NCI-H446 (cell line): Measurements from ENCODE around the gene FOXI2.
A peak's percentile ranks its signal among the peaks of the same experiment; 100 is the strongest.

ENCODE experiments used
- DNase-seq, 2 experiments: peaks; one replicate each; lab custom pipeline; 2025; lab: John Stamatoyannopoulos, UW

FOXI2 gene

DNA sequence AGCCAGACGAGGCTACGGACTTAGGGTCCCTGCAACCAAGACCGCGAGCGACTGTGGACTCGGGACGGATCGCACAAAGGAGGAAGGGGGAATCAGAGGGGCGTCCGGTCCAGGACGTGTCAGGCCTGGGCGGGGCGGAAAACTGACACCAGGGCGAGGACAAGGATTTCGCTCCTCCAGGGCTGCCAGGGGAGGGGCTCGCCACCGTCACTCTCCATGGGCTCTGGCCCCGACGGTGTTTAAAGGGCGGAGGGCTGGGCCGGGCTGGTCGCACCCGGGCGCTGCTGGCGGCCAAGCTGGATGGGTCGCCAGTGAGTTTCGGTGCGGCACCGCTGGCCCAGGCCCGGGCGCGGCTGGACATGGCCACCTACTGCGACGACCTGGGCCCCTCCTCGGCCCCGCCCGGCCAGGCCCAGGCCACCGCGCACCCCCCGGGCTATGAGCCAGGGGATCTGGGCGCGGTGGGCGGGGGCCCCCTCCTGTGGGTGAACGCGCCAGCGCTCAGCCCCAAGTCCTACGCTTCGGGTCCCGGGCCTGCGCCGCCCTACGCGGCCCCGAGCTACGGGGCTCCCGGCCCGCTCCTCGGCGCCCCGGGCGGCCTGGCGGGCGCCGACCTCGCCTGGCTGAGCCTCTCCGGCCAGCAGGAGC lies at the start of gene FOXI2:
FOXI2 (plus strand) TSS at position 271 of the 648 bp plus-strand sequence; CDS start at position 360, 89 bp downstream.
- no peak for DNase-seq

DNA sequence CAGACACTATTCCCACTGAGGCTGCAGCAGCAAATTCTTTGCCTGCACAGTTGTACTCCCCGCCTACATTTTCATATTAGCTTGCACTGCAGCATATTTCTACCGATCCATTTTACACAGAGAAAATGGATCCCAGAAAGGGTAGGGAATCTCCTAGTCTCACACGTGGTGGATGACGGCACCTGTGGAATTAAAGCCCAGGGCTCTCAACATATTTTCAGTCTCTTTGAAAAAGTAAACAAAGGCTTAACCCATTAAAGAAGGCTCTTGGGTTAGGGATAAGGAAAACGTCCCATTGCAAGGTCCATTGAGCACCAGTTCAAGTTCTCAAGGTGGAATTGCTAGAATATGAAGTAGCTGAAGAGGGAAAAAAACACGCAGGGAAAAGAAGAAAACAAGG lies 49.4 kb upstream of the FOXI2 start:
- DNase-seq: no peak

DNA sequence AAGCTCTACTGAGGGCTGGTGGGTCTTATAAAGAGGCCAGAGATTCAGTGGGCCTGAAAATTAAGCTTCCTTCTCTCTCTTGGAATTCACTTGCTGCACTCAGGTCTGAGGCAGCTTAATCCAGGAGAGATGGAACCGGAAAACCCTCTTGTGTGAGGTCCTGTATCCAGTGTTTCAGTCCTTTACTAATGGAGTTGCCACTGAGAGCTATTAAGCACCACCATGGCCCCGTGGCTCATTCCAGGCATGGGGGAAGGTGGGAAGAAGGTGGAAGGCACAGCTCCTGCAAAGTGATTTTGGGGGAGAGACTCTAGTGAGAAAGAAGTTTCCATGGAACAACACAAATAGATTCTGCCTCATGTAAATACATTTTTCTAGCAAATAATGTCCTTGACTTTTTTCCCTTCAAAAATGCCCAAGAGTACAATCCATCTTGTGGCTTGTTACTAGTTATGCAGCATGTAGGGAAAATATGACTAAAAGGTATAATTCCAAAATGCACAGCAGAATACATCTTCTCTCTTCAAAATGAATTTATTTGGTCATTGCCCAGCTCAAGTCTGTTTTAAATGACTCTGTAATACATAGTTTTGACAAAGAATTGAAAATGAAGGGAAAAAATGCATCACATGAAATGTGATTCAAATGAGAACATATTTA lies 46.7 kb upstream of the FOXI2 start:
- no peak for DNase-seq

DNA sequence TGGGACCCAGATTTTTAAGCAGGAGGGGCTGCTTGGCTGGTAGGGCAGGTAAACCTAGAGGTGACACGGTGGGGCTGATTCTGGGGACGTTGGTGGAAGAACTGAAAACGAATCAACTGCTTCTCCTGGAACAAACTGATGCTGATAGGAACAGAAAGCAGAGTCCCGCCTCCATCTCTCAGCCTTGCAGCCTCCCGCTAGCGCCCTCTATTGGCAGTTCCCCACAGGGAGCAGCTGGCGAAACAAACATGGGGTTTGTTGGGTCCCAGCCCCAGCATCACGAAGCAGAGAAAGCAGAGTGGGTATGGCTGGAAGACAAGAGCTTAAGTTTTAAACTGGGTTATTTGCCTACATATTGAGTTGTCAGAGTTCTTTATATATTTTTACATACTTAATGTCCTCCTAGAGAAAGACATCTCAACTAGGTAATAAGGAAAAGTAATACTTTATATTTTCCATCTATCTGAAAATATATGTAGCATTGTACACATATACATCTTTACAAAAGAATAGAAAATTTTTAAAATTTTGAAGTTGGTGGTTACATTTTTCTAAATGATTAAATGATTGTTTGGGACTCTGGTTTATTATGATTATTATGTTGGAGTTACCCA lies 42.3 kb upstream of the FOXI2 start:
- DNase-seq: peak in 1 of 2 experiments; percentile 12

DNA sequence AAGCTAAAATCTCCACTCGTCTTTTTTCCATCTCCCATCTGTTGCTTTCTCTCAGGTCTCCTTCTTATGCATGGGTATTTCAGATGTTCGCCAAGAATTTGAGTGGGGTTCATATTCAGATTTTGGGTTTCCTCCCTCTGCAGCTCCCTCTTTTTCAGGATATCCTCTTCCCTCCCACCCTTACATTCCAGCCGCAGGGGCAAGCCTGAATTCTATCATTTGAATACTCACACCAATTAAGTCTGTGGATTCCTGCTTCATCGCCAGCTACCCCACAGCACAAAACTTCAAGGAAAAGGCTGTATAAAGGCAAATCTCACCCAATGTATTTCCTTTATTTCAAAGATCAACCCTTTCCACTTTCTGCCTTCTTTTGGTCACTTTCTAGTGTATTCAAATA lies 41.6 kb upstream of the FOXI2 start:
- DNase-seq: no peak

DNA sequence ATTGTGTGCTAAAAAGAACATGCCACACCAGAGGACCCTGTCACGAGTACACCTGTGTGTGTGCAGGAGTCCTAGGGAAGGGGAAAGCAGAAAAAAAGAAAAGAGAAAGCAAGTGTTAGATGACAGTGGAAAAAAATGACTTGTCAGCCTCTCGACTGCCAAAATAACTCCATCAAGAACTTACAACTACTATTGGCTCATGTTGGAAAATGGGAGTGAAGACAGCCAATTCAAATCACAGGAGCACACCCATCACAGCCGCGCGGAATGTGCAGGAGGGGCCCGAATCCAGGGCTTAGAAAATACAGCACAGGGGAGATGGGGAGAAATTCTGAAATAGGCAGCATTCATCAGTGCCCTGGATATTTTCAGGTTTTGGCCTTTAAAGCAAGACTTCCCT lies 38.1 kb upstream of the FOXI2 start:
- no peak for DNase-seq

DNA sequence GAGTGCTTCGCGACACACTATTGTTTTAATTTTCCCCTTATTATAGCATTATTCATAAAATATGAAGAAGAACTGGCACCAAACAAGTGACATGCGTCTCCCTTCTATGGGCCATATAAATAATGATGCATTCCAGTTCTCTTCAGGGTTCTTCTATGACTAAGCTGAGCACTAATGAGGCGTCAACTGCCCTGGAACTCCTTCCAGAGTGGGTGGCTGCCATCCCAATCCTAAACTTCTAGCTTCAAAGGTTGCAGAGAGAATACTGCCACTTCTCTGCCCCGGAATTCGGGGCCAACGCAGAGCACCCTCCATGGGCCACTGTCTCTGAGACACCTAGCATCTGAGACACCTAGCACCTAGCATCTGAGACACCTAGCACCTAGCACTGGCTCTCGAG lies 37.7 kb upstream of the FOXI2 start:
- DNase-seq: no peak

DNA sequence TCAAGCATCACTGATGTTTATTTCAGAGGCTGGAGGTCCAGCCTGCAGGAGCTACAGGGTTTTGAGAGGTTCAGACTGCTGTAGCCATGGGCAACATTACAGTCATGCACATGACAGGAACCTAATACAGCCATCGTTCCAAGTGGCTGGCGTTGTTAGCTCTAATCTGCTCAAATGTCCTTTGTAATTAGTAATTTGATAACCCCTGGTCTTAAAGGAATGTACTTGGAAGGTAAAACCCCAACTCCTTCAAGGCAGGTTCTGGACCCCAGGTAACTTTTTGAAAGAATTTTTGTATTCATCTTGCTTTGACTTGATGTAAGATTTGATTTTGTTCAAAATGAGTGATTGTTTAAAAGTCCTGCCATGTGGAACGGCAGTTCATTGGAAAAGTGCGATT lies 34.7 kb upstream of the FOXI2 start:
- DNase-seq: no peak

DNA sequence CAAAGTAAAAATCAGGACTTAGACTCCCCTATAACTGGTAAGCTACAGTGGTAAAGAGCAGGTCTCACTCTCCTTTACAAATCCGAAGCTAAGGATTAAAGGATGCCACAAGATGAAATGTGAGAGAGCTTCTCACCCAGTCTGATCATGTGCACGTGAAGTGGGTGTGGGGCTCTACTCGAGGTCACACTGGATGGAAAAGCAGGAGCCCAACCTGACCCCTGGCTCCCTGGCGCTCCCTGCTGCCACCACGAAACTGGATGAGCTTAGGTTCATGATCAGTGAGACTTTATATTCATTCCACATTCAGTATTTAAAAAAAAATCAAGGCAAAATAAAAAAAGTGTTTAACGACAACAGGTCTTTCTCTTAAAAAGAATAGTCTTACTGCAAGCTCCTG lies 21.7 kb upstream of the FOXI2 start:
- DNase-seq: no peak

DNA sequence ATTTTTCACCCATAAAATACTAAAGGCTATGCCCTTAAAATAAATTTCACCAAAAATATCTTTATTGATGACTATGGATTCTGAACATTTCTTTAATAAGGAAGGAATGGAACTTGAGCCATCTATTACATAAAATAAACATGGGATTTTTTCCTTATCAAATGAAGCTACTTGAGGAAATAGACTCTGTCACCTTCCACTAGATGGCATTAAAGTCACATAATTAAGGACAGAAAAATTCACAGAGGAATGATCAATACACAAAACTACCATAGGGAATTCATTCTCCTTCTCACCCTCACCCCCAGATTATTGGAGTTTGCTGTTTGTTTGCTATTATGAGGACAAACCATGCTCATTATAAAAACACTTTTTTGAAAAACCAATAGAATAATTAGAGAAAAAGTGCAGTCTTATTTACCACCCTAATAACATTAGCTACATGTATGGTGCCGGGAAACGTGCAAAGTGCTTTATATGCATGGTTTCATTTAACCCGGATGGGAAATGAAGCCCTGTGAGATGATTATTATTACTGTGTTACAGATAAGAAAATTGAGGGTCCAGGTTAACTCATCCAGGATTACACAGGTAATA lies 21.1 kb upstream of the FOXI2 start:
- no peak for DNase-seq

DNA sequence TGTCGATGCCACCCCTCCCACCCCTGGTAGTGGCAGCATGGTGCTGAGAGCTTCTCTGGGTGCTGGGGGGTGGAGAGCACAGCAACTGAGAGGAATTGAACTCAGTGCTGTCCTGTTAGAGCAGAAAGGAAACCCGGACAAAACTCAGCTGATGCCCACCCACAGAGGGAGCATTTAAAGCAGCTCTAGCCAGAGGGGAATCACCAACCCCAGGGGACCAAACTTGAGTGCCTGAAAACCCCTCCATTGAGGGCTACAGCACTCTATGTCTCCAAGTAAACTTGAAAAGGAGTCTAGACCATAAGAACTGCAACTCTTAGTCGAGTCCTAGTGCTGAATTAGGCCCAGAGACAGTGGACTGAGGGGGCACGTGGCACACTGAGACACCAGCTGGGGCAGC lies 16.8 kb upstream of the FOXI2 start:
- no peak for DNase-seq

DNA sequence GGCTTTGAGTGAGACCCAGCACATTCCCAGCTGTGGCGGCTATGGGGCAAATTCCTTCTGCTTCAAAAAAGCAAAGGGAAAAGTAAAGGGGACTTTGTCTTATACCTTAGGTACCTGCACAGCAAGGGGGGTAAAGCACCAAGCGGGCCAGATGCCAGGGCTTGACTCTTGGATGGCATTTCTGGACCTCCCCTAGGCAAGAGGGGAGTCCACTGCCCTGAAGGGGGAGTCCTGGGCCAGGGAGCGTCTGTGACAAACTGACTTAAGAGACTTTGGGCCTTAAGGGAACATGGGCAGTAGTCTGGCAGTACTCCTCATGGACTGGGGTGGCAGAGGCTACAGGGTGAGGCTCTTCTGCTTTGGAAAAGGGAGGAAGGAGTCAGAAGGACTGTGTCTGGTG lies 16.1 kb upstream of the FOXI2 start:
- no peak for DNase-seq

DNA sequence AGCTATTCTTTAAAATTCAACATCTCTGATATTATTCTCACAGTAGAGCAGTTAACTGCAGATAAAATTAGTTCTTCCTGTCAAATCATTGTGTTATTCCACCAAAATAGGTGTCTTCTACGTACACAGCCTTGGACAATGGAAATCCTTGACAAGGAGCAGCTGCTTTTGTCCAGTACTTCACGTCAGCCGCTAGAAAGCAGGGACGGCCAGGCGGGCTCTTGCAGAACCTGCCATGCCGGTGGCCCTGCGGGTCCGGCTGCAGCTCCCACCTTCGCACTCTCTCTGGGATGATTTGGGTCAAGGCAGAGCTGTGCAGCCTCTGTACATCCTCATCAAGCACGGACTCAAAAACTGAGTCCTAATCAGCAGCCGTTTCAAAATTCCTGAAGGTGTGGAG lies 2.2 kb upstream of the FOXI2 start:
- DNase-seq: no peak

DNA sequence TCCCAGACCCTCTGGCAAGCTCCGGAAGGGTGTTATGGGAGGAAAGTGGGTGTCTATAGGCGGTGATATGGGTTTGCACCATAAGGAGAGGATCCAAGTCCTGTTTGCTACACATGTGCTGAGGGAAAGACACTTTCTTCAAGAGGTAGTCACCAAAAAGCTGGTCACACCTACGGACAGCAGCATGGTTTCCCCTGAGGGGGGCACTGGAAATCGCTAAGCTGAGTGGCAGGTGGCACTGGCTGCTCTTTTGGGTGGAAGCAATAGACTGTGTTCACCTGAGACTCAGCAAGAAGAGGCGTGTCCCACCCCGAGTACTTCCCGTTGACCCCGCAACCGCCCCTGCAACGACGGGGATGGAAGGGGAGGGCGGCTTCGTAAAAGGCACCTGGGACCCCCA lies 1.8 kb upstream of the FOXI2 start:
- no peak for DNase-seq

DNA sequence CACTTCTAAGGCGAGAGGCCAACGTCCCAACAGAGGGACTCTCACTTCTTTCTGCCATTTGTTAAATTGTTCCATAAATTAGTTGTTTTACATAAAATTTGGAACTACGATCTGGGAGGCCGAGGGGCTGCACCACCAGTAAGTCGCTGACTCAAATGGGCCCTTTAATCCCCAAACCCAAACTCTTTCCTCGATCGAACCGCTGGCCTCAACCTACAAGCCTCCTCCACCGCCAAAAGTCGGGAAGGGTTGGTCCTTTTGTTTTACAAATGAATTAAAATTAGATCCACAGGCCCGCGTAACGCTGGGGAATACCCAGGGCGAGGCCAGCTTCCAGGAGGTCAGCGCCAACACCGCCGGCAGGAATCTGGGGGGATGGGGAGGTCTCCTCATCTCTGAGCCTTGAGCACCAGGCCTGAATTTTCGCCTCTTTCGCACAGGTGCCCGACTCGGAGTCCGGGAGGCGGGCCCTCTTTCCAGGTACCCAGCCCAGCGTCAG lies 1.2 kb upstream of the FOXI2 start:
- no peak for DNase-seq

DNA sequence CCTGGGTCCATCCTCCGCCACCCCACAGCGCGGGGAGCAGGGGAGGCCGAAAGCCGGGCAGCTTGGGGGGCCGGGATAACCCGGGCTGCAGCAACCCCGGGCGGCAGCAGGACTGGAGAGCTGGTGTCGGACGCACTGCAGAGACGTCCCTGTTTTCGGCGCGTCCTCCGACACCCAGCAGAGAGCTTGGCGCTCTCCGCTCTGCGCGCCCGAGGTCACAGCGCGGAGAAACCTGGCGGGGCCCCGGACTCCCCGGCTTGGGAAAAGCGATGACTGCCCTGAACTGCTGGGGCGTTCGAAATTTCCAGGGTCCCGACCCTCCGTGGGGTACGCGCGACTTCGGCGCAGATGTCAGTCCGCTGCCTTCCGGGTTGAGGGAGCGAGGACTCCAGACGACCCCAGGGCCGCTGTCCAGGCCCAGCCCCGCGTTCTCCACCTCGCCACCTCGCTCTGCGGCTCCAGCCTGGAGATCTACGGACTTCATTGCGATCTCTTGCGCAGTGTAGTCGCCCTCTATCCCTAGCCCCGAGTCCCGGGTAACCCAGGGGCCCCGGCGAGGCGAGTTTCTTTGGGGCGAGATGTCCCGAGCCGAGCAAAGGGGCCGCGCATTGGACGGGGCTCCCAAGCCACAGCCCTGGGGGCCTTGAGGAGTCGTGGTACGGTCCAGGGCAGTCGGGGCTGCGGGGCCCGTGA lies 617 bp upstream of the FOXI2 start:
- DNase-seq: no peak

DNA sequence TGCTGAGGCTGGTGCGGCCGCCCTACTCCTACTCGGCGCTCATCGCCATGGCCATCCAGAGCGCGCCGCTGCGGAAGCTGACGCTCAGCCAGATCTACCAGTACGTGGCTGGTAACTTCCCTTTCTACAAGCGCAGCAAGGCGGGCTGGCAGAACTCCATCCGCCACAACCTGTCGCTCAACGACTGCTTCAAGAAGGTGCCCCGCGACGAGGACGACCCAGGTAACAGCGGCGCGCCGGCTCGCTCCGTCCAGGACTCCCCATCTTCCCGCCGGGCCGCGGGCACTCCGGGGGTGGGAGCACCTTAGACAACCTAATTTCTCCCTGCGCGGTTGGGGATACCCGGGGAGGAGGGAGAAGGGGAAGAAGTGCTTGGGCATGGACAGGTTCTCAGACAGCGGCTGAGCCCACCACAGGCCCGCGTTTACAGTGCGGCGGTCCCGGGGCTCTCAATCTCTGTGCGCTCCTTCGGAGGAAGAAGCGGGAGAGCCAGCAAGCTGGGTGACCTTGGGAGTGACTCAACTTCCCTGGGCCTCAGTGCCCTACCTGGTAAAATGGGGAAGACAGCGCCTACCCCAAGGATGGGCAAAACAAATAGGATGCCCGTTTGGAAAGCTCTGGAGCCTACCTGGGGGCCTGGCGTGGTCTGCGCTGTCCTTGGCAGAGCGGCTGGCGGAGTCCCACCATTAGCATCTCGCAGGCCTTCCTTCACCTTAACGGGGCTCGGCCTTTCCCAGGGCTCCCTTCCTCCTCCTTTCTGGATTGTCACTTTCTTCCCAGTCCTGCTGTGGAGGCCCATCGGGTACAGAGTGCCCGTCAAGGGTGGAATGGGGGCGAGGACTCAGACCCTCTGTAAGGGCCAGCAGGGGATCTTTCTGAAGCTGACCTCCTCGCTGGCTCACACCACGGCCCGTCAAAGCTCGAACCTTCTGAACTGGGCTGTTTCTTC lies 852 bp downstream of the FOXI2 start:
- DNase-seq: no peak

DNA sequence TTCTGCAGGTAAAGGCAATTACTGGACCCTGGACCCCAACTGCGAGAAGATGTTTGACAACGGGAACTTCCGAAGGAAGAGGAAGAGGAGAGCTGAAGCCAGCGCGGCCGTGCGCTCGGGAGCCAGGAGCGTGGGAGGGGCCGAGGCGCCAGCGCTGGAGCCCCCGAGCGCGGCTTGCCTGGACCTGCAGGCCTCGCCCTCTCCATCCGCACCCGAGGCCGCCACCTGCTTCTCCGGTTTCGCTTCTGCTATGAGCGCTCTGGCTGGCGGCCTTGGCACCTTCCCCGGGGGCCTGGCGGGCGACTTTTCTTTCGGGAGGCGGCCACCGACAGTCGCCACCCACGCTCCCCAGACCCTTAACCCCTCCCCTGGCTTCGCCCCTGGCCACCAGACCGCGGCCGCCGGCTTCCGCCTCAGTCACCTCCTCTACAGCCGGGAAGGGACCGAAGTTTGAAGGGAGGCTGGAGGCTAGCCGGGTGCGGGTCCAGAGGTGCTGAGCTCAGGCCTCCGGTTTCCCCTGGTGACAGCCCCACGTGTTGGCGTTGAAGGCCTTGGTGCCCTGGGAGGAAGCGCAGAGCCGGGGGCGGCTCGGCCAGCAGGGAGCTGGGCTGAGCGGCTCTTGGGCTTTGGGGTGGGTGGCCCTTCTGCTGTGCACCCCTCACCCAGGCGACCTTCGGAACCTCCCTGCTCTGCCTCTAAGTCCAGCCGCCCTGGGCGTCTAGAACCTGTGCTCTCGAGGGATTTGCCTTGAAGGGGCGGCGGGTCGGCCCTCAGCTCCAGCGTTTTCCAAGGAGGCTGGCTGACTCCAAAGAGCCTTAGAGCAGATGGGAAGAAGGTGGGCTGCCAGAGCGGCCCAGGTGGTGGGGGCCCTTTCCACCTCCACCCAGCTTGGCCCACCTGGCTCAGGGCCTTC lies 1.8 kb downstream of the FOXI2 start:
- no peak for DNase-seq

DNA sequence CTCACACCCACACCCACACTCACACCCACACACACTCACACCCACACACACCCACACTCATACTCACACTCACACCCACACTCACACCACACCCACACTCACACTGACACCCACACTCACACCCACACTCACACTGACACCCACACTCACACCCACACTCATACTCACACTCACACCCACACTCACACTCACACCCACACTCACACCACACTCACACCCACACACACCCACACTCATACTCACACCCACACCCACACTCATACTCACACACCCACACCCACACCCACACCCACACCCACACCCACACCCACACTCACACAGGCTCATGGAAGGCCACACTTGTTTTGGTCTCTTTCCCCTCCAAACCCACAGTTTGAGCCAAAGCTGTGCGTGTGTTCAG lies 2.9 kb downstream of the FOXI2 start:
- DNase-seq: no peak

DNA sequence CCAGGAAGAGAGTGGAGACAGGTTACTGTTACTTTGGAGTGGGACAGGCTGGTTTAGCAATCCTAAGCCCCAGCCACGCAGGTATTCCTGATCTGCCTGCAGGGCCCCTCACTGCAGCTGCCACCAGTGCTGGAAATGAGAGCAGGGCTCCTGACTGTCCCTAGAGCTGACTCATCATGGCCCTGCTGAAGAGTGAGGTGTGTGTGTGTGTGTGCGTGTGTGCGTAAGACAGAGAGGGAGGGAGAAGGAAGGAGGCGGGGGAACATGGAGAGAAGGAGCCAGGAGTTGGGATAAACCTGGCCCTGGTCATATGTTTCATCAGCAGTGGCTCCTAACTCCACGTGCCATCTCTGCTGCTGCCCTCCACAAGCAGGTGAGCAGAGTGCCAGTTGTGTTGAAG lies 3.6 kb downstream of the FOXI2 start:
- no peak for DNase-seq
